ENCODE data around the gene MTHFSD.

DNA sequence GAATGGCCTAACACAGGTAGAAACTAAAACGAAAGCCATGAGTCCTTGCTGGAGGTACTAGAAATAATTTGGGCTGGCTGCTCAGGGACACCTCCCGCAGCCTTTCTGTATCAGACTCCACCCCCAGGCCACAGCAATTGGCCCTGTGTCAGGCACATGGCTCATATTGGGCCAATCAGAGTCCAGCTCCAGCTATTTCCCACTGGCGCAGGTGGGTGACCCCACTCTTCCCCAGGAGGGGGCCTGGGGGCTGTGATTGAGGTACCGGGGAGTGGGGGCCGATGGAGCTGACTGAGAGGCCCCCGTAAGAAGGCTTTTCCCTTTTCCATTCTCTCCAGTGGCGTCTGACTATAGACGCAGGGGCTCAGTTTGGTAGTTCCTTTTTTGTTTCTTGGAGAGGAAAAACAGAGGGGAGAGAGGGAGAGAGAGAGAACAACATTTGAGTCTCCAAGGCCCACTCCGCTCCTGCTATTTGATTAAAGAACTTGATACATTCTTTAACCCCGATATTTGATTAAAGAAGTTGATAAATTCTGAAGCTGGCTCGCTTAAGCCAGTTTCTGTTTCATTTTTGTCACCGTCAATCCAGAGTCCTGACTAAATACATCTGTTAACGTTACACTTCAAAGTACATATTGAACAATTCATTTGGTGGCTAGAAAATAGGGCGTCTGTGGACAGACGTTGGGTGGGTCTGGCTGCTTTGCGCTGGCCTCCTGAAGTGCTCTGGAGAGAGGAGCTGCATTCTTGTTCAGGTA, 49.6 kb upstream of the MTHFSD start:
- TF ChIP-seq, protein P1, sequence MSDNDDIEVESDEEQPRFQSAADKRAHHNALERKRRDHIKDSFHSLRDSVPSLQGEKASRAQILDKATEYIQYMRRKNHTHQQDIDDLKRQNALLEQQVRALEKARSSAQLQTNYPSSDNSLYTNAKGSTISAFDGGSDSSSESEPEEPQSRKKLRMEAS (IDR thresholded peaks at IDR 0.05): no peak
- no peak for TF ChIP-seq TAF1 (IDR thresholded peaks at IDR 0.05; ENCODE audit: low read depth)
- TF ChIP-seq YY1 (IDR thresholded peaks at IDR 0.05; ENCODE audit: low read depth): no peak
- no peak for TF ChIP-seq TCF12 (IDR thresholded peaks at IDR 0.05; ENCODE audit: low read depth)
- TF ChIP-seq, protein P2, sequence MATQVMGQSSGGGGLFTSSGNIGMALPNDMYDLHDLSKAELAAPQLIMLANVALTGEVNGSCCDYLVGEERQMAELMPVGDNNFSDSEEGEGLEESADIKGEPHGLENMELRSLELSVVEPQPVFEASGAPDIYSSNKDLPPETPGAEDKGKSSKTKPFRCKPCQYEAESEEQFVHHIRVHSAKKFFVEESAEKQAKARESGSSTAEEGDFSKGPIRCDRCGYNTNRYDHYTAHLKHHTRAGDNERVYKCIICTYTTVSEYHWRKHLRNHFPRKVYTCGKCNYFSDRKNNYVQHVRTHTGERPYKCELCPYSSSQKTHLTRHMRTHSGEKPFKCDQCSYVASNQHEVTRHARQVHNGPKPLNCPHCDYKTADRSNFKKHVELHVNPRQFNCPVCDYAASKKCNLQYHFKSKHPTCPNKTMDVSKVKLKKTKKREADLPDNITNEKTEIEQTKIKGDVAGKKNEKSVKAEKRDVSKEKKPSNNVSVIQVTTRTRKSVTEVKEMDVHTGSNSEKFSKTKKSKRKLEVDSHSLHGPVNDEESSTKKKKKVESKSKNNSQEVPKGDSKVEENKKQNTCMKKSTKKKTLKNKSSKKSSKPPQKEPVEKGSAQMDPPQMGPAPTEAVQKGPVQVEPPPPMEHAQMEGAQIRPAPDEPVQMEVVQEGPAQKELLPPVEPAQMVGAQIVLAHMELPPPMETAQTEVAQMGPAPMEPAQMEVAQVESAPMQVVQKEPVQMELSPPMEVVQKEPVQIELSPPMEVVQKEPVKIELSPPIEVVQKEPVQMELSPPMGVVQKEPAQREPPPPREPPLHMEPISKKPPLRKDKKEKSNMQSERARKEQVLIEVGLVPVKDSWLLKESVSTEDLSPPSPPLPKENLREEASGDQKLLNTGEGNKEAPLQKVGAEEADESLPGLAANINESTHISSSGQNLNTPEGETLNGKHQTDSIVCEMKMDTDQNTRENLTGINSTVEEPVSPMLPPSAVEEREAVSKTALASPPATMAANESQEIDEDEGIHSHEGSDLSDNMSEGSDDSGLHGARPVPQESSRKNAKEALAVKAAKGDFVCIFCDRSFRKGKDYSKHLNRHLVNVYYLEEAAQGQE (IDR thresholded peaks at IDR 0.05; ENCODE audit: low read depth): no peak
- no peak for TF ChIP-seq EP300 (IDR thresholded peaks at IDR 0.05; ENCODE audit: borderline replicate concordance)
- no peak for TF ChIP-seq RAD21 (IDR thresholded peaks at IDR 0.05; ENCODE audit: low read depth)
- no peak for TF ChIP-seq FOXM1 (IDR thresholded peaks at IDR 0.05; ENCODE audit: borderline replicate concordance, low read depth)

Measured in Ishikawa (cell line).